Ishikawa (cell line): ENCODE results near the gene NCF4.

Experiments
- CEBPB ChIP-seq: IDR thresholded peaks from 2 replicates; pipeline ENCODE4 v1.6.1; 2012
- CREB1 ChIP-seq: IDR thresholded peaks from 2 replicates; pipeline ENCODE4 v1.6.1; 2012; ENCODE audit warnings: low read depth
- EGR1 ChIP-seq: IDR thresholded peaks from 2 replicates; pipeline ENCODE4 v1.6.1; 2012
- EP300 ChIP-seq: IDR thresholded peaks from 2 replicates; pipeline ENCODE4 v1.6.1; 2012; ENCODE audit warnings: borderline replicate concordance
- FOXM1 ChIP-seq: IDR thresholded peaks from 2 replicates; pipeline ENCODE4 v1.6.1; 2012; ENCODE audit warnings: low read depth, borderline replicate concordance
- MAX ChIP-seq: IDR thresholded peaks from 2 replicates; pipeline ENCODE4 v1.6.1; 2012
- NFIC ChIP-seq: IDR thresholded peaks from 2 replicates; pipeline ENCODE4 v1.6.1; 2012
- RAD21 ChIP-seq: IDR thresholded peaks from 2 replicates; pipeline ENCODE4 v1.6.1; 2012; ENCODE audit warnings: low read depth
- REST ChIP-seq: IDR thresholded peaks from 2 replicates; pipeline ENCODE4 v1.6.1; 2012; ENCODE audit warnings: low read depth, mild to moderate bottlenecking
- TAF1 ChIP-seq: IDR thresholded peaks from 2 replicates; pipeline ENCODE4 v1.6.1; 2012; ENCODE audit warnings: low read depth, mild to moderate bottlenecking
- TCF12 ChIP-seq: IDR thresholded peaks from 2 replicates; pipeline ENCODE4 v1.6.1; 2012; ENCODE audit warnings: low read depth
- TEAD4 ChIP-seq: IDR thresholded peaks from 2 replicates; pipeline ENCODE4 v1.6.1; 2012
- USF1 ChIP-seq: IDR thresholded peaks from 2 replicates; pipeline ENCODE4 v1.6.1; 2012
- YY1 ChIP-seq: IDR thresholded peaks from 2 replicates; pipeline ENCODE4 v1.6.1; 2012; ENCODE audit warnings: low read depth
- ZBTB7A ChIP-seq: IDR thresholded peaks from 2 replicates; pipeline ENCODE4 v1.6.1; 2012; ENCODE audit warnings: low read depth

NCF4 gene

GRCh38 chr22:36902143-36902926 is 41.5 kb downstream of the NCF4 start:
- TF ChIP-seq TCF12: no peak
- TF ChIP-seq MAX: no peak
- TF ChIP-seq USF1: no peak
- TF ChIP-seq CREB1: no peak
- TF ChIP-seq EP300: no peak
- TF ChIP-seq CEBPB: no peak
- no peak for TF ChIP-seq FOXM1
- TF ChIP-seq TEAD4: no peak
- no peak for TF ChIP-seq YY1

GRCh38 chr22:36904260-36904880 is 43.6 kb downstream of the NCF4 start:
- TF ChIP-seq TAF1: no peak
- TF ChIP-seq REST: no peak
- TF ChIP-seq ZBTB7A: no peak
- no peak for TF ChIP-seq CEBPB
- TF ChIP-seq NFIC: no peak
- no peak for TF ChIP-seq TCF12
- TF ChIP-seq MAX: no peak
- no peak for TF ChIP-seq EP300
- no peak for TF ChIP-seq CREB1
- no peak for TF ChIP-seq EGR1

- no peak for TF ChIP-seq EGR1
- TF ChIP-seq YY1: no peak
- TF ChIP-seq REST: no peak
- no peak for TF ChIP-seq TAF1
- no peak for TF ChIP-seq NFIC
- TF ChIP-seq CEBPB: no peak
- TF ChIP-seq EP300: no peak
- no peak for TF ChIP-seq USF1
Measured at GRCh38 chr22:36907253-36908195, 46.7 kb downstream of the NCF4 start.

GRCh38 chr22:36910461-36910860 is 49.7 kb downstream of the NCF4 start:
- no peak for TF ChIP-seq NFIC
- no peak for TF ChIP-seq EGR1
- TF ChIP-seq YY1: no peak
- TF ChIP-seq TCF12: no peak
- TF ChIP-seq EP300: no peak
- no peak for TF ChIP-seq USF1
- no peak for TF ChIP-seq TEAD4
- no peak for TF ChIP-seq RAD21
- no peak for TF ChIP-seq TAF1
- no peak for TF ChIP-seq FOXM1
- no peak for TF ChIP-seq CEBPB
- no peak for TF ChIP-seq REST
- TF ChIP-seq MAX: no peak
- no peak for TF ChIP-seq CREB1
- TF ChIP-seq ZBTB7A: no peak
